HEK293T (cell line): ENCODE measurements around the gene RCAN3.
"Not testable (repeated sequence)": the region's sequence is repeated elsewhere in the genome, so short reads cannot be mapped to it uniquely, and the experiment has no call there.

Source experiments
- CTCF ChIA-PET: fragments of 350-600 bp; formaldehyde crosslinking; extraction: SDS; loops from one replicate; lab custom pipeline; 2021; ENCODE audit warnings: antibody characterized with exemption, inconsistent platforms; lab: Yijun Ruan, JAX
- POLR2A ChIA-PET: fragments of 350-600 bp; formaldehyde crosslinking; extraction: SDS; loops from one replicate; lab custom pipeline; 2020; ENCODE audit warnings: antibody characterized with exemption, inconsistent platforms; lab: Yijun Ruan, JAX
- DNase-seq: peaks from one replicate; pipeline ENCODE4 v3.0.0; 2012; ENCODE audit warnings: mixed read lengths; ENCODE audit errors: extremely low spot score
- ARNT ChIP-seq: fragments of 450-650 bp; IDR thresholded peaks from 2 replicates; pipeline ENCODE4 v1.6.1; 2017; ENCODE audit warnings: mild to moderate bottlenecking
- BHLHE40 ChIP-seq: fragments of 450-650 bp; IDR thresholded peaks from 2 replicates; pipeline ENCODE4 v1.6.1; 2016; ENCODE audit warnings: mild to moderate bottlenecking, moderate library complexity, borderline replicate concordance
- CTBP1 ChIP-seq: fragments of 450-650 bp; IDR thresholded peaks from 2 replicates; pipeline ENCODE4 v1.6.1; 2016; ENCODE audit warnings: borderline replicate concordance
- ELF4 ChIP-seq: fragments of 450-650 bp; IDR thresholded peaks from 2 replicates; pipeline ENCODE4 v1.6.1; 2017; ENCODE audit warnings: antibody characterized with exemption
- FOXA1 ChIP-seq: fragments of 450-650 bp; IDR thresholded peaks from 2 replicates; pipeline ENCODE4 v1.6.1; 2016; ENCODE audit warnings: mild to moderate bottlenecking
- FOXK2 ChIP-seq: fragments of 450-650 bp; IDR thresholded peaks from 2 replicates; pipeline ENCODE4 v1.6.1; 2016; ENCODE audit warnings: mild to moderate bottlenecking
- FOXM1 ChIP-seq: fragments of 450-650 bp; IDR thresholded peaks from 2 replicates; pipeline ENCODE4 v1.6.1; 2017; ENCODE audit warnings: mild to moderate bottlenecking, borderline replicate concordance
- HDGF ChIP-seq: fragments of 450-650 bp; IDR thresholded peaks from 2 replicates; pipeline ENCODE4 v1.6.1; 2017; ENCODE audit warnings: antibody characterized with exemption, borderline replicate concordance
- L3MBTL2 ChIP-seq: fragments of 450-650 bp; conservative IDR thresholded peaks from 2 replicates; pipeline ENCODE4 v1.6.1; 2016; ENCODE audit warnings: mild to moderate bottlenecking
- LEF1 ChIP-seq: fragments of 450-650 bp; IDR thresholded peaks from 2 replicates; pipeline ENCODE4 v1.6.1; 2017; ENCODE audit warnings: mild to moderate bottlenecking, borderline replicate concordance
- NFRKB ChIP-seq: fragments of 450-650 bp; IDR thresholded peaks from 2 replicates; pipeline ENCODE4 v1.6.1; 2016; ENCODE audit warnings: mild to moderate bottlenecking, moderate library complexity
- SP1 ChIP-seq: fragments of 450-650 bp; IDR thresholded peaks from 2 replicates; pipeline ENCODE4 v1.6.1; 2017
- SUZ12 ChIP-seq: fragments of 450-650 bp; IDR thresholded peaks from 2 replicates; pipeline ENCODE4 v1.6.1; 2016; ENCODE audit warnings: mild to moderate bottlenecking
- TARDBP ChIP-seq: fragments of 450-650 bp; IDR thresholded peaks from 2 replicates; pipeline ENCODE4 v1.6.1; 2016
- ZNF384 ChIP-seq: fragments of 450-650 bp; IDR thresholded peaks from 2 replicates; pipeline ENCODE4 v1.6.1; 2016
- TF ChIP-seq, protein P1 (sequence below): fragments of 450-650 bp; IDR thresholded peaks from 2 replicates; pipeline ENCODE4 v1.6.1; 2016

Gene RCAN3

GRCh38 chr1:24506691-24507381, 4.2 kb downstream of the RCAN3 start:
- CTCF ChIA-PET: interaction anchor here (0.5 kb wide), 1 partner anchor 58 kb away, joined by 3 read pairs; no protein-coding TSS in a partner anchor
- TF ChIP-seq LEF1: no peak
- TF ChIP-seq BHLHE40: no peak
- TF ChIP-seq SP1: no peak
- no peak for TF ChIP-seq ELF4
- no peak for DNase-seq
- POLR2A ChIA-PET: no interaction called here

DNA sequence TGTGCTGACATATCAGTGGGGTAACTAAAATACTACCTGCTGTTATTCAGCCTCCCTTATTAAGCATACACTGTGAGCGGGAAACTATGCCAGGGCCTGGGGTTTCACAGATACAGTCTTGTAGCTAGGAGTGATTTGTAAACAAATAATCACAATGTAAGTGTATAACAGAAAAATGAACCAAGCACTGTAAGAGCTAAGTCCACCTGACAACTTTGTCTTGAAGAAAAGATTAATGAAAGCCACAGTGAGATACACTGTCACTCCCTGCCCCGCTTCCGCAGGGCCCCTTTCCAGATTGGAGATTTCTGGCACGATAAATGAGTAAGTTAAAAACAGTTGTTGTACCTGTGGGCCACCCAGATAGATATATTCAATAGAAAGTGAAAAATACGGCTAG, 4.8 kb downstream of the RCAN3 start:
- ChIA-PET CTCF (interaction anchor here (0.5 to 0.6 kb wide), 2 partner anchors 57 to 393 kb away, joined by 3 to 6 read pairs; no protein-coding TSS in a partner anchor), POLR2A (interaction anchor here (0.9 kb wide), 1 partner anchor 9 kb away, joined by 3 read pairs; no protein-coding TSS in a partner anchor)
- TF ChIP-seq NFRKB (no peak), L3MBTL2 (no peak), SUZ12 (no peak), CTBP1 (no peak), ELF4 (no peak), SP1 (no peak), FOXM1 (no peak), FOXK2 (no peak), TARDBP (no peak), ARNT (no peak), LEF1 (no peak), ZNF384 (no peak), BHLHE40 (no peak), FOXA1 (no peak), HDGF (no peak)
- TF ChIP-seq, protein P1, sequence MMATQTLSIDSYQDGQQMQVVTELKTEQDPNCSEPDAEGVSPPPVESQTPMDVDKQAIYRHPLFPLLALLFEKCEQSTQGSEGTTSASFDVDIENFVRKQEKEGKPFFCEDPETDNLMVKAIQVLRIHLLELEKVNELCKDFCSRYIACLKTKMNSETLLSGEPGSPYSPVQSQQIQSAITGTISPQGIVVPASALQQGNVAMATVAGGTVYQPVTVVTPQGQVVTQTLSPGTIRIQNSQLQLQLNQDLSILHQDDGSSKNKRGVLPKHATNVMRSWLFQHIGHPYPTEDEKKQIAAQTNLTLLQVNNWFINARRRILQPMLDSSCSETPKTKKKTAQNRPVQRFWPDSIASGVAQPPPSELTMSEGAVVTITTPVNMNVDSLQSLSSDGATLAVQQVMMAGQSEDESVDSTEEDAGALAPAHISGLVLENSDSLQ: no peak
- no peak for DNase-seq

DNA sequence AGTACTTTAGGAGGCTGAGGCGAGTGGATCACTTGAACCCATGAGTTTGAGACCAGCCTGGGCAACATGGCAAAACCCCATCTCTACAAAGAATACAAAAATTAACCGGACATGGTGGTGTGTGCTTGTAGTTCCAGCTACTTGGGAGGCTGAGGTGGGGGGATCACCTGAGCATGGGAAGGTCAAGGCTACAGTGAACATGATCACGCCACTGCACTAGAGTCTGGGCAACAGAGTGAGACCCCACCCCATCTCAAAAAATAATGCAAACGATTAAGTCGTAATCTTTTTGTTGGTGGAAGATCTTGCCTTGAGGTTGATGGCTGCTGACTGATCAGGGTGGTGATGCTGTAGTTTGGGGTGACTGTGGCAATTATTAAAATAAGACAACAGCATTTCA, 6.3 kb downstream of the RCAN3 start:
- TF ChIP-seq BHLHE40 (no peak), ELF4 (no peak), FOXK2 (no peak), ARNT (no peak), HDGF (no peak), SUZ12 (no peak), L3MBTL2 (no peak), ZNF384 (no peak), FOXA1 (no peak), CTBP1 (no peak), LEF1 (no peak), SP1 (no peak), NFRKB (no peak), FOXM1 (no peak), TARDBP (no peak)
- TF ChIP-seq, protein P1: no peak
- ChIA-PET POLR2A (interaction anchor here (0.6 kb wide), 1 partner anchor 137 kb away, joined by 3 read pairs; no protein-coding TSS in a partner anchor), CTCF (no interaction called here)
- DNase-seq: no peak

- POLR2A ChIA-PET: no interaction called here
- TF ChIP-seq, protein P1: no peak
- no peak for TF ChIP-seq SP1
- TF ChIP-seq FOXK2: no peak
- TF ChIP-seq HDGF: no peak
- TF ChIP-seq BHLHE40: no peak
- no peak for TF ChIP-seq TARDBP
- TF ChIP-seq SUZ12: no peak
- TF ChIP-seq FOXA1: no peak
- no peak for TF ChIP-seq ELF4
- no peak for TF ChIP-seq CTBP1
- TF ChIP-seq FOXM1: no peak
- no peak for DNase-seq
- CTCF ChIA-PET: no interaction called here
Observed at GRCh38 chr1:24513706-24514105, 11.1 kb downstream of the RCAN3 start.

DNA sequence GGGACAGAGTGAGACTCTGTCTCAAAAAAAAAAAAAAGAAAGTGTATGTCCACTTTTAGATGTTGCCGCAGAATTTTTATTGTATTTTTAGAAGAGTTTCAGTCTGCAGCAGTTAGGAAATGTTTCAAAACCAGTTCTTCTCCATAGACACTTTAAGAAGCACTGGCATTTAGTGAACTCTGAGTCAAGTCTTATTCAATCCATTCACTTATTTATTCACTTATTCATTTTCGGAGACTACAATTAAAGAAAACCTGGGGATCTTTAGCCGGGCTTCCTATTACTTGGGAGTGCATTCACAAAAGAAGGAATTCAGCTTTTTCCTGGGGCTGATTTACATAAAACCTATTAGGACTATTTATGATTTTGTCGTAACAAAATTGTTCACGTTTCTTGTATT, 12.3 kb downstream of the RCAN3 start:
- DNase-seq: no peak
- no peak for TF ChIP-seq CTBP1
- TF ChIP-seq, protein P1: no peak
- TF ChIP-seq SP1: no peak
- TF ChIP-seq L3MBTL2: no peak
- TF ChIP-seq FOXK2: no peak
- no peak for TF ChIP-seq BHLHE40
- TF ChIP-seq HDGF: no peak
- no peak for TF ChIP-seq FOXM1
- TF ChIP-seq SUZ12: no peak
- TF ChIP-seq NFRKB: no peak
- no peak for TF ChIP-seq ZNF384
- no peak for TF ChIP-seq FOXA1
- TF ChIP-seq ARNT: no peak
- TF ChIP-seq TARDBP: no peak
- TF ChIP-seq ELF4: no peak
- TF ChIP-seq LEF1: no peak
- ChIA-PET POLR2A (no interaction called here), CTCF (interaction anchor here (0.7 to 1.4 kb wide), 2 partner anchors 12 to 296 kb away, joined by 3 to 4 read pairs; no protein-coding TSS in a partner anchor)

DNA sequence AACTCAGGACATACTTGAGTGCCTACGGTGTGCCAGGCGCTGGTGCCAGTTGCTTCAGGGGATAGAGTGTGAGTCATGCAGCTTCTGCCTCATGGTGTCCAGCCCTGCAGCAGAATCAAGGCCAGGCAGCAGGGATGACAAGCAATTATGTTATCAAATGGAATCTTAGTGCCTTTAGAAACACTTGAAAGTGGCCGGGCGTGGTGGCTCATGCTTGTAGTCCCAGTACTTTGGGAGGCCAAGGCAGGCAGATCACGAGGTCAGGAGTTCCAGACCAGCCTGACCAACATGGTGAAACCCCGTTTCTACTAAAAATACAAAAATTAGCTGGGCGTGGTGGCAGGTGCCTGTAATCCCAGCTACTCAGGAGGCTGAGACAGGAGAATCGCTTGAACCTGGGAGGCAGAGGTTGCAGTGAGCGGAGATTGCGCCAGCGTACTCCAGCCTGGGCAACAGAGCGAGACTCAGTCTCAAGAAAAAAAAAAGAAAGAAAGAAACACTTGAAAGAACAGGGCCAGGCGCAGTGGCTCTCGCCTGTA, 13.1 kb downstream of the RCAN3 start:
- DNase-seq, POLR2A ChIA-PET: not testable (repeated sequence)
- CTCF ChIA-PET: interaction anchor here (1.4 to 1.6 kb wide), 2 partner anchors 11 kb away, joined by 3 to 4 read pairs; no protein-coding TSS in a partner anchor
